Thyroid gland (tissue), 4 donors: ENCODE data around the gene ZFP28.

Experiments used
- POLR2A ChIP-seq, 2 donors: fragments of 450-650 bp; IDR thresholded peaks; one replicate each; pipeline ENCODE4 v1.6.1; 2017; ENCODE audit warnings: antibody characterized with exemption in 2 of 2, mild to moderate bottlenecking in 2 of 2, moderate library complexity in 1 of 2
- TF ChIP-seq, protein P1 (sequence below), 6 experiments: fragments of 200-600 bp in 3 of 6; fragments of 450-650 bp in 3 of 6; sonication (generic) in 3 of 6; IDR thresholded peaks; one replicate each; pipeline ENCODE4 v1.5.1; 2016 to 2019; ENCODE audit warnings: antibody characterized with exemption in 6 of 6, mild to moderate bottlenecking in 2 of 6, inconsistent platforms in 1 of 6, moderate library complexity in 1 of 6

DNA sequence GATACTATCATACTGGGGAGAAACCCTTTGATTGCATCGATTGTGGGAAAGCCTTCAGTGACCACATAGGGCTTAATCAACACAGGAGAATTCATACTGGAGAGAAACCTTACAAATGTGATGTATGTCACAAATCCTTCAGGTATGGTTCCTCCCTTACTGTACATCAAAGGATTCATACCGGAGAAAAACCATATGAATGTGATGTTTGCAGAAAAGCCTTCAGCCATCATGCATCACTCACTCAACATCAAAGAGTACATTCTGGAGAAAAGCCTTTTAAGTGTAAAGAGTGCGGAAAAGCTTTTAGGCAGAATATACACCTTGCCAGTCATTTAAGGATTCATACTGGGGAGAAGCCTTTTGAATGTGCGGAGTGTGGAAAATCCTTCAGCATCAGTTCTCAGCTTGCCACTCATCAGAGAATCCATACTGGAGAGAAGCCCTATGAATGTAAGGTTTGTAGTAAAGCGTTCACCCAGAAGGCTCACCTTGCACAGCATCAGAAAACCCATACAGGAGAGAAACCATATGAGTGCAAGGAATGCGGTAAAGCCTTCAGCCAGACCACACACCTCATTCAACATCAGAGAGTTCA is 15.6 kb downstream of the ZFP28 start:
- TF ChIP-seq, protein P1, sequence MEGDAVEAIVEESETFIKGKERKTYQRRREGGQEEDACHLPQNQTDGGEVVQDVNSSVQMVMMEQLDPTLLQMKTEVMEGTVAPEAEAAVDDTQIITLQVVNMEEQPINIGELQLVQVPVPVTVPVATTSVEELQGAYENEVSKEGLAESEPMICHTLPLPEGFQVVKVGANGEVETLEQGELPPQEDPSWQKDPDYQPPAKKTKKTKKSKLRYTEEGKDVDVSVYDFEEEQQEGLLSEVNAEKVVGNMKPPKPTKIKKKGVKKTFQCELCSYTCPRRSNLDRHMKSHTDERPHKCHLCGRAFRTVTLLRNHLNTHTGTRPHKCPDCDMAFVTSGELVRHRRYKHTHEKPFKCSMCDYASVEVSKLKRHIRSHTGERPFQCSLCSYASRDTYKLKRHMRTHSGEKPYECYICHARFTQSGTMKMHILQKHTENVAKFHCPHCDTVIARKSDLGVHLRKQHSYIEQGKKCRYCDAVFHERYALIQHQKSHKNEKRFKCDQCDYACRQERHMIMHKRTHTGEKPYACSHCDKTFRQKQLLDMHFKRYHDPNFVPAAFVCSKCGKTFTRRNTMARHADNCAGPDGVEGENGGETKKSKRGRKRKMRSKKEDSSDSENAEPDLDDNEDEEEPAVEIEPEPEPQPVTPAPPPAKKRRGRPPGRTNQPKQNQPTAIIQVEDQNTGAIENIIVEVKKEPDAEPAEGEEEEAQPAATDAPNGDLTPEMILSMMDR (IDR thresholded peaks at IDR 0.05) = no peak
- no peak for TF ChIP-seq POLR2A (IDR thresholded peaks at IDR 0.05)
